Measurements from ENCODE around the gene MLPH. TPM values are rescaled to one million over a fixed set of nuclear protein-coding genes. Genes with fewer than 3 reads are reported as not detected.

Gene MLPH
- polyA plus RNA-seq, 1 of the 3 experiments (the other 2 are of a cell fraction): 93.6 TPM

GRCh38 chr2:237513693-237514092 is 26.6 kb downstream of the MLPH start:
- Histone ChIP-seq H3K4me3 (ENCODE audit: low read depth in 2 of 2, low read length in 1 of 2) (no peak overlapping the region), H3K36me3 (replicated peaks in 1 of 2; ENCODE audit: control insufficient read depth in 1 of 2, insufficient read depth in 2 of 2, low read length in 1 of 2) (peaks cover 0 to 75% of the 10 kb centered on the region in 2 experiments), H2AFZ (ENCODE audit: low read depth) (no peak overlapping the region), H3K4me1 (ENCODE audit: control insufficient read depth in 1 of 2, insufficient read depth in 2 of 2, low read depth in 1 of 2, low read length in 1 of 2) (peaks cover 2 to 5% of the 10 kb centered on the region in 2 experiments; a peak in 2 of 4 replicates), H3F3A (replicated peaks; ENCODE audit: insufficient read depth) (peaks cover 27% of the 10 kb centered on the region), H4K20me1 (ENCODE audit: insufficient read depth) (no peaks in the 10 kb centered on the region), H3K9ac (no peak overlapping the region), H3K9me2 (no peaks in the 10 kb centered on the region), H3K27ac (ENCODE audit: low read depth in 2 of 2, low read length in 1 of 2) (peak overlapping the region in 1 of 2 experiments; percentile 100; a peak in 1 of 4 replicates), H3K4me2 (no peak overlapping the region), H3K27me3 (ENCODE audit: insufficient read depth) (no peaks in the 10 kb centered on the region), H3K9me3 (no peaks in the 10 kb centered on the region), H3K79me2 (ENCODE audit: insufficient read depth) (peaks cover 59% of the 10 kb centered on the region)
- TF ChIP-seq RAD21 (IDR thresholded peaks at IDR 0.05; ENCODE audit: low read length) (no peak), ZBTB33 (IDR thresholded peaks at IDR 0.05; ENCODE audit: borderline replicate concordance, low read depth) (no peak), TEAD4 (IDR thresholded peaks at IDR 0.05; ENCODE audit: borderline replicate concordance, insufficient read depth) (no peak), RCOR1 (IDR thresholded peaks at IDR 0.05; ENCODE audit: low read length) (no peak), MEF2A (IDR thresholded peaks at IDR 0.05; ENCODE audit: borderline replicate concordance, low read depth) (no peak), IRF3 (IDR thresholded peaks at IDR 0.05; ENCODE audit: low read depth, low read length) (no peak), EP300 (IDR thresholded peaks at IDR 0.05; ENCODE audit: borderline replicate concordance in 1 of 2, low read depth in 1 of 2, low read length in 1 of 2) (no peak), GATA2 (CRISPR knock-in tag; IDR thresholded peaks at IDR 0.05) (no peak), JUND (IDR thresholded peaks at IDR 0.05) (no peak), YY1 (IDR thresholded peaks at IDR 0.05; ENCODE audit: low read depth) (no peak)
- ChIA-PET CTCF (interaction anchor here (1.0 to 10.4 kb wide), 35 partner anchors 11 to 749 kb away, joined by 3 to 311 read pairs (median 12); partner anchors contain the start of genes COPS8, MLPH and PRLH), POLR2A (no interaction called here)
- WGBS (ENCODE audit: low lambda C conversion rate): 95% methylated on average over 8 of the region's 9 CpGs
- DNase-seq: no peak

- Histone ChIP-seq H3K4me3 (ENCODE audit: low read depth in 2 of 2, low read length in 1 of 2) (no peak overlapping the region), H2AFZ (ENCODE audit: low read depth) (no peak overlapping the region), H3K36me3 (replicated peaks in 1 of 2; ENCODE audit: control insufficient read depth in 1 of 2, insufficient read depth in 2 of 2, low read length in 1 of 2) (peaks cover 0 to 79% of the 10 kb centered on the region in 2 experiments), H3K9ac (no peak overlapping the region), H3K27me3 (ENCODE audit: insufficient read depth) (no peaks in the 10 kb centered on the region), H4K20me1 (ENCODE audit: insufficient read depth) (no peaks in the 10 kb centered on the region), H3K4me1 (ENCODE audit: control insufficient read depth in 1 of 2, insufficient read depth in 2 of 2, low read depth in 1 of 2, low read length in 1 of 2) (peaks cover 2 to 5% of the 10 kb centered on the region in 2 experiments; a peak in 2 of 4 replicates), H3K27ac (ENCODE audit: low read depth in 2 of 2, low read length in 1 of 2) (peak overlapping the region in 1 of 2 experiments; percentile 3; a peak in 1 of 4 replicates), H3F3A (replicated peaks; ENCODE audit: insufficient read depth) (peaks cover 21% of the 10 kb centered on the region), H3K9me3 (no peaks in the 10 kb centered on the region), H3K79me2 (ENCODE audit: insufficient read depth) (peaks cover 49% of the 10 kb centered on the region), H3K9me2 (no peaks in the 10 kb centered on the region), H3K4me2 (no peak overlapping the region)
- ChIA-PET POLR2A (no interaction called here), CTCF (interaction anchor here (1.4 to 10.4 kb wide), 5 partner anchors 10 to 360 kb away, joined by 4 to 311 read pairs (median 29); no protein-coding TSS in a partner anchor)
- TF ChIP-seq USF1 (IDR thresholded peaks at IDR 0.05; ENCODE audit: borderline replicate concordance, low read depth) (no peak), RXRA (IDR thresholded peaks at IDR 0.05; ENCODE audit: borderline replicate concordance, low read depth) (no peak), TEAD4 (IDR thresholded peaks at IDR 0.05; ENCODE audit: borderline replicate concordance, insufficient read depth) (no peak), RFX5 (IDR thresholded peaks at IDR 0.05; ENCODE audit: low read length) (no peak), YY1 (IDR thresholded peaks at IDR 0.05; ENCODE audit: low read depth) (no peak), RAD21 (IDR thresholded peaks at IDR 0.05; ENCODE audit: low read length) (no peak), SIN3A (IDR thresholded peaks at IDR 0.05; ENCODE audit: borderline replicate concordance, low read depth, low read length) (no peak), TCF12 (IDR thresholded peaks at IDR 0.05) (no peak), MAX (IDR thresholded peaks at IDR 0.05; ENCODE audit: low read depth) (no peak), REST (IDR thresholded peaks at IDR 0.05; ENCODE audit: low read depth, low read length) (no peak), NFIC (IDR thresholded peaks at IDR 0.05; ENCODE audit: borderline replicate concordance) (no peak)
- DNase-seq: no peak
- WGBS (ENCODE audit: low lambda C conversion rate): 91% methylated on average over 5 of the region's 6 CpGs
Measured at GRCh38 chr2:237514474-237515130, 27.6 kb downstream of the MLPH start.
